ENCODE results near the gene LRRC4C.

Gene LRRC4C

DNA sequence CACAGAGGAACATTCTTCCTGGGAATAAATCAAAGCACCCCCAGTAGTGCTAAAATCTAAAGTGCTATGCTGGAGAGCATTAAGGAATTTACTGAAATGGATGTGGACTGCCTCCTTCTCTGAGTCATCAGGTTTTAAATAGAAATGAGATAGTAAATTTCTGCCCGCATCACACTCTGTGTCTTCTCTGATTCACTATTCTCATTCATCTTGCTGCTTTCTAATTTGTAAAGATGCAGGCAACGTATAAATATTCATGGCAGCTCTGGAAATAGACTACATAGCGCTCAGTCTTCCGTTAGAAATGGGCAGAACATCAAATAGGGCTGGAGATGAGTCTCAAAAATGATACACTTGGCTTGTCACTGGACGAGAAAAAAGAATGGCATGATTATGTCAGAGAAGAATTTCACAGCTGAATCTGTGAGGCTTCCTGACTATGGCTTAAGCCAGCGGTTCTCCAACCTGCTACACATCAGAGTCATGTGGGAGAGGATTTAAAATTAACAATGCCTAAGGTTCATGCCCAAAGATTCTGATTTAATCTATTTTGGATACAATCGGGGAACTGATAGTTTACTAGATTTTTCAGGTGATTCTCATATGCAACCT, 178.2 kb downstream of the LRRC4C start:
- TF ChIP-seq FOXM1 (IDR thresholded peaks at IDR 0.05; ENCODE audit: borderline replicate concordance, low read depth) (no peak), TEAD4 (IDR thresholded peaks at IDR 0.05) (no peak), TCF12 (IDR thresholded peaks at IDR 0.05; ENCODE audit: low read depth) (no peak), RAD21 (IDR thresholded peaks at IDR 0.05; ENCODE audit: low read depth) (no peak), CREB1 (IDR thresholded peaks at IDR 0.05; ENCODE audit: low read depth) (no peak), TAF1 (IDR thresholded peaks at IDR 0.05; ENCODE audit: low read depth) (no peak), YY1 (IDR thresholded peaks at IDR 0.05; ENCODE audit: low read depth) (no peak), NFIC (IDR thresholded peaks at IDR 0.05) (no peak), EGR1 (IDR thresholded peaks at IDR 0.05) (no peak), ZBTB7A (IDR thresholded peaks at IDR 0.05; ENCODE audit: low read depth) (no peak), CEBPB (IDR thresholded peaks at IDR 0.05) (no peak), EP300 (IDR thresholded peaks at IDR 0.05; ENCODE audit: borderline replicate concordance) (no peak)
- TF ChIP-seq, protein P1, sequence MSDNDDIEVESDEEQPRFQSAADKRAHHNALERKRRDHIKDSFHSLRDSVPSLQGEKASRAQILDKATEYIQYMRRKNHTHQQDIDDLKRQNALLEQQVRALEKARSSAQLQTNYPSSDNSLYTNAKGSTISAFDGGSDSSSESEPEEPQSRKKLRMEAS (IDR thresholded peaks at IDR 0.05): no peak
- TF ChIP-seq, protein P2, sequence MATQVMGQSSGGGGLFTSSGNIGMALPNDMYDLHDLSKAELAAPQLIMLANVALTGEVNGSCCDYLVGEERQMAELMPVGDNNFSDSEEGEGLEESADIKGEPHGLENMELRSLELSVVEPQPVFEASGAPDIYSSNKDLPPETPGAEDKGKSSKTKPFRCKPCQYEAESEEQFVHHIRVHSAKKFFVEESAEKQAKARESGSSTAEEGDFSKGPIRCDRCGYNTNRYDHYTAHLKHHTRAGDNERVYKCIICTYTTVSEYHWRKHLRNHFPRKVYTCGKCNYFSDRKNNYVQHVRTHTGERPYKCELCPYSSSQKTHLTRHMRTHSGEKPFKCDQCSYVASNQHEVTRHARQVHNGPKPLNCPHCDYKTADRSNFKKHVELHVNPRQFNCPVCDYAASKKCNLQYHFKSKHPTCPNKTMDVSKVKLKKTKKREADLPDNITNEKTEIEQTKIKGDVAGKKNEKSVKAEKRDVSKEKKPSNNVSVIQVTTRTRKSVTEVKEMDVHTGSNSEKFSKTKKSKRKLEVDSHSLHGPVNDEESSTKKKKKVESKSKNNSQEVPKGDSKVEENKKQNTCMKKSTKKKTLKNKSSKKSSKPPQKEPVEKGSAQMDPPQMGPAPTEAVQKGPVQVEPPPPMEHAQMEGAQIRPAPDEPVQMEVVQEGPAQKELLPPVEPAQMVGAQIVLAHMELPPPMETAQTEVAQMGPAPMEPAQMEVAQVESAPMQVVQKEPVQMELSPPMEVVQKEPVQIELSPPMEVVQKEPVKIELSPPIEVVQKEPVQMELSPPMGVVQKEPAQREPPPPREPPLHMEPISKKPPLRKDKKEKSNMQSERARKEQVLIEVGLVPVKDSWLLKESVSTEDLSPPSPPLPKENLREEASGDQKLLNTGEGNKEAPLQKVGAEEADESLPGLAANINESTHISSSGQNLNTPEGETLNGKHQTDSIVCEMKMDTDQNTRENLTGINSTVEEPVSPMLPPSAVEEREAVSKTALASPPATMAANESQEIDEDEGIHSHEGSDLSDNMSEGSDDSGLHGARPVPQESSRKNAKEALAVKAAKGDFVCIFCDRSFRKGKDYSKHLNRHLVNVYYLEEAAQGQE (IDR thresholded peaks at IDR 0.05; ENCODE audit: low read depth): no peak
- TF ChIP-seq, protein P3, sequence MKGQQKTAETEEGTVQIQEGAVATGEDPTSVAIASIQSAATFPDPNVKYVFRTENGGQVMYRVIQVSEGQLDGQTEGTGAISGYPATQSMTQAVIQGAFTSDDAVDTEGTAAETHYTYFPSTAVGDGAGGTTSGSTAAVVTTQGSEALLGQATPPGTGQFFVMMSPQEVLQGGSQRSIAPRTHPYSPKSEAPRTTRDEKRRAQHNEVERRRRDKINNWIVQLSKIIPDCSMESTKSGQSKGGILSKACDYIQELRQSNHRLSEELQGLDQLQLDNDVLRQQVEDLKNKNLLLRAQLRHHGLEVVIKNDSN (IDR thresholded peaks at IDR 0.05): no peak

DNA sequence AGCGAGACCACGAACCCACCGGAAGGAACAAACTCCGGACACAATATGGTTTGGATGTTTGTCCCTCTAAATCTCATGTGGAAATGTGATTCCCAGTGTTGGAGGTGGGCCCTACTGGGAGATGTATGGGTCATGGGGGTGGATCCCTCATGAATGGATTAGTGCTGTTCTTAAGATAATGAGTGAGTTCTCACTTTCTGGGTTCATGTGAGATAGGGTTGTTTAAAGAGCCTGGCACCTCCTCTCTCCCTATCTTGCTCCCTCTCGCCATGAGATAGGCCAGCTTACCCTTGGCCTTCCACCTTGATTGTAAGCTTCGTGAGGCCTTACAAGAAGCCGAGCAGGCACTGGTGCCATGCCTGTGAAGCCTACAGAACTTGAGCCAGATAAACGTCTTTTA, 184.6 kb downstream of the LRRC4C start:
- TF ChIP-seq TEAD4 (IDR thresholded peaks at IDR 0.05): no peak
- no peak for TF ChIP-seq NFIC (IDR thresholded peaks at IDR 0.05)
- no peak for TF ChIP-seq EGR1 (IDR thresholded peaks at IDR 0.05)
- no peak for TF ChIP-seq CREB1 (IDR thresholded peaks at IDR 0.05; ENCODE audit: low read depth)

DNA sequence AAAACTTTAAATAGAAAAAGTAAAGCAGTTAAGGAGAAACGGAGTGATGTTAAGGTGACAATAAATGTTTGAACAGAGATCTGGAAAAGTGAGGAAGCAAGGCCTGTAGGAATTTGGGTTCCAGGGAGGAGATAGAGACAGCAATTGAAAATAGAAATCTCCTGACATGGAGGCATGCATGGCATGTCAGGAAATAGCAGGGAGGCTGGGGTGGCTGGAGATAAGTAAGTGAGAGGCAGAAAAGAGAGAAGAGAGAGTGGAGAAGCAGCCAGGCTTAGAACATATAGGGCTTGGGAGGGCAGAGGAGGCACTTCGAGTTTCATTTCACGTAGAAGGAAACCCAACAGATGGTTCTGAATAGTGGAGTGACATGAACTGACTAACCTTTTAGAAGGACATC, 185.5 kb downstream of the LRRC4C start:
- TF ChIP-seq FOXM1 (IDR thresholded peaks at IDR 0.05; ENCODE audit: borderline replicate concordance, low read depth): no peak
- TF ChIP-seq EP300 (IDR thresholded peaks at IDR 0.05; ENCODE audit: borderline replicate concordance): no peak
- TF ChIP-seq RAD21 (IDR thresholded peaks at IDR 0.05; ENCODE audit: low read depth): no peak
- no peak for TF ChIP-seq YY1 (IDR thresholded peaks at IDR 0.05; ENCODE audit: low read depth)
- TF ChIP-seq TCF12 (IDR thresholded peaks at IDR 0.05; ENCODE audit: low read depth): no peak
- no peak for TF ChIP-seq TAF1 (IDR thresholded peaks at IDR 0.05; ENCODE audit: low read depth)
- no peak for TF ChIP-seq TEAD4 (IDR thresholded peaks at IDR 0.05)

DNA sequence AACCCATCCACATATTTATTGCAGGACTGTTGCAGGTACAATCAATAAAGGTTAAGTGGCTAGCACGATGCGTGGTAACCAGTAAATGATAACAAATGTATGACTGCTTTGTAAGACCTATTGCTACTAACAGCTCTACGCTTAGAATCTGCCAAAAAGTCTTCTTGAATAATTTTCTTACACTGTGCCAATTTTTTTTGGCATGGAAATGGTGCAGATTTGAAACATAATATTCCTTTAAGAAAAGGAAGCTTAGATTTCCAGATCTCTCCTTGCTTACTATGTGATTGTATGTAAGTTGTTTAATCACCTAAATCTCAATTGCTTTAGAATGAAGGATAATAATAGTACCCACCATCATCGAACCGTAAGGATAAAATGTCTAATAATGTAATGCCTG, 192.0 kb downstream of the LRRC4C start:
- TF ChIP-seq, protein P3 (IDR thresholded peaks at IDR 0.05): no peak
- TF ChIP-seq CEBPB (IDR thresholded peaks at IDR 0.05) (no peak), CREB1 (IDR thresholded peaks at IDR 0.05; ENCODE audit: low read depth) (no peak), YY1 (IDR thresholded peaks at IDR 0.05; ENCODE audit: low read depth) (no peak), TAF1 (IDR thresholded peaks at IDR 0.05; ENCODE audit: low read depth) (no peak), TCF12 (IDR thresholded peaks at IDR 0.05; ENCODE audit: low read depth) (no peak), EP300 (IDR thresholded peaks at IDR 0.05; ENCODE audit: borderline replicate concordance) (no peak), TEAD4 (IDR thresholded peaks at IDR 0.05) (no peak), ZBTB7A (IDR thresholded peaks at IDR 0.05; ENCODE audit: low read depth) (no peak), FOXM1 (IDR thresholded peaks at IDR 0.05; ENCODE audit: borderline replicate concordance, low read depth) (no peak), RAD21 (IDR thresholded peaks at IDR 0.05; ENCODE audit: low read depth) (no peak), EGR1 (IDR thresholded peaks at IDR 0.05) (no peak), NFIC (IDR thresholded peaks at IDR 0.05) (no peak)
- TF ChIP-seq, protein P2 (IDR thresholded peaks at IDR 0.05; ENCODE audit: low read depth): no peak
- TF ChIP-seq, protein P1 (IDR thresholded peaks at IDR 0.05): no peak

DNA sequence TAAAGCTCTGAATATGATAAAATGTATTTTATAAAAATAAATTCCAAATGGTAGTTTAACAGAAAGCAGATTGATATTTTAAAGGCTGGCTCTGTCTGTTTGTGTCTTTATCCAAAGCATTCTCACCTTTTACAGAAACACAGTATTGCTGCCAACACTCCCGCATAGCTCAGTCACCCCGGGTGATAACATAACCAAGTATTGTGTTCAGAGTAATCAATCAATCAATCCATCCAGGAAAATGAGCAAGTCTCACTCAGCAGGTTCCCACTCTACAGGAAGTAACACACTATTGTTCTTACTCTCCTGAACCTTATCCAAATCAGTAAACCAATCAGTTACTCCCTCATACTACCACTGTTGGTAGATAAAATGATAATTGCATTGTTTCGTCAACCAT, 203.4 kb downstream of the LRRC4C start:
- TF ChIP-seq TCF12 (IDR thresholded peaks at IDR 0.05; ENCODE audit: low read depth) (no peak), CREB1 (IDR thresholded peaks at IDR 0.05; ENCODE audit: low read depth) (no peak), EP300 (IDR thresholded peaks at IDR 0.05; ENCODE audit: borderline replicate concordance) (no peak), NFIC (IDR thresholded peaks at IDR 0.05) (no peak)
- TF ChIP-seq, protein P3 (IDR thresholded peaks at IDR 0.05): no peak
